Measurements from ENCODE around the gene NUFIP2. TPM values are rescaled to one million over a fixed set of nuclear protein-coding genes. Genes with fewer than 3 reads are reported as not detected.

The NUFIP2 gene
- total RNA-seq, 1 experiment from 2014 or later, result 106 TPM

DNA sequence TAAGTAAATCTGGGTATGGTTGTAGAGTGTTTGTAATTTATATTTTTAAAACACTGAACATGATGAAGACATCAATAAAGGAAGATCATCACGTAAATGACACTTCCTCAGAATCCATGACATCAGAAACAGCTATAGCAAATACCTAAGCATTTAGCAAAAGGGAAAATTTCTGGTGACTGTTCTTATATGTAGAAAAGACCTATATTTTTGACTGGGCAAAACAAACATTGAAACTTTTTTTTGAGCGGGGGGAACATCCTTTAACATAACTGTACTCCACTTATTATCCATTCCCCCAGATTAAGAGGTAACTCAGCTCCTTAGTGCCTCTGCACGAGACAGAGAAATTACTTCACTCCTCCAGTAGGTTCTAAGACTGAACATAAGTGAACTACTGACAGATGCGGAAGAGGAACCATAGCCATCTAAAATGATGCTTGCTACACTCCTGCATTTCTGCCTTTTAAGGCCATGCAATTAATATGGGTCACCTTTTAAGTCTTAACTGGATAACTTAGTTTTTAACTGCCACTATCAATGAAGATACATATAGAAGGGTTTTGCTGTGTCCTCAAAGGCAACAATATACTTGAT is 37.9 kb downstream of the NUFIP2 start:
- no peak overlapping the region for H3K4me3 ChIP-seq (ENCODE audit: low read depth in 2 of 2, low read length in 2 of 2)
- DNase-seq (ENCODE audit: low read depth, low spot score) (no peak), ATAC-seq (no peak)
- H3K9me3 ChIP-seq (ENCODE audit: control insufficient read depth, insufficient read depth, low read depth, low read length), result no peaks in the 10 kb centered on the region
- H3K27me3 ChIP-seq (ENCODE audit: control insufficient read depth, insufficient read depth, low read length), result no peaks in the 10 kb centered on the region
- no peak for TF ChIP-seq TCF7L2 (IDR thresholded peaks at IDR 0.05; ENCODE audit: low read depth, low read length)
- no peak for TF ChIP-seq POLR2AphosphoS5 (IDR thresholded peaks at IDR 0.05; ENCODE audit: low read depth, low read length)
- no peak for TF ChIP-seq SIN3A (IDR thresholded peaks at IDR 0.05; ENCODE audit: borderline replicate concordance, insufficient read depth, low read depth, low read length)
- no peak for TF ChIP-seq CTCF (IDR thresholded peaks at IDR 0.05)
- no peak for TF ChIP-seq REST (IDR thresholded peaks at IDR 0.05; ENCODE audit: insufficient read depth in 1 of 2, low read depth in 2 of 2, low read length in 1 of 2)
- H3K4me1 ChIP-seq (ENCODE audit: control insufficient read depth, insufficient read depth, low read length), result peaks cover 18% of the 10 kb centered on the region; the same call in 1 of the 2 replicates
- no TSS peak for BruUV-seq (replicated peaks)
- in situ Hi-C loops (cut with HindIII; ENCODE audit: low pct_unique_long_range_greater_than_20kb, low sequenced_read_pairs) (no loop called here), intact Hi-C loops (cut with micrococcal nuclease; ENCODE audit: unreplicated experiment) (no loop called here)
- peaks cover 22% of the 10 kb centered on the region for H3K36me3 ChIP-seq (ENCODE audit: control insufficient read depth, insufficient read depth, low read length)
- ChIA-PET CTCF (interaction anchor here (0.7 to 1.7 kb wide), 2 partner anchors 36 to 132 kb away, joined by 3 read pairs; no protein-coding TSS in a partner anchor), POLR2A (interaction anchor here (0.6 kb wide), 1 partner anchor 101 kb away, joined by 3 read pairs; no protein-coding TSS in a partner anchor)
- no peak overlapping the region for H3K27ac ChIP-seq (ENCODE audit: low read length)

- Histone ChIP-seq H3K27me3 (ENCODE audit: control insufficient read depth, insufficient read depth, low read length) (no peaks in the 10 kb centered on the region), H3K27ac (ENCODE audit: low read length) (no peak overlapping the region), H3K4me3 (ENCODE audit: low read depth in 2 of 2, low read length in 2 of 2) (no peak overlapping the region), H3K9me3 (ENCODE audit: control insufficient read depth, insufficient read depth, low read depth, low read length) (no peaks in the 10 kb centered on the region), H3K4me1 (ENCODE audit: control insufficient read depth, insufficient read depth, low read length) (peaks cover 10% of the 10 kb centered on the region; the same call in 1 of the 2 replicates), H3K36me3 (ENCODE audit: control insufficient read depth, insufficient read depth, low read length) (0 out of 2 replicates have a peak, but pooled peaks cover under 1% of the 10 kb centered on the region)
- DNase-seq (ENCODE audit: low read depth, low spot score), result no peak
- no TSS peak for BruUV-seq (replicated peaks)
- in situ Hi-C loops (cut with HindIII; ENCODE audit: low pct_unique_long_range_greater_than_20kb, low sequenced_read_pairs), result no loop called here
- ChIA-PET POLR2A (no interaction called here), CTCF (no interaction called here)
- TF ChIP-seq REST (IDR thresholded peaks at IDR 0.05; ENCODE audit: insufficient read depth in 1 of 2, low read depth in 2 of 2, low read length in 1 of 2) (no peak), POLR2AphosphoS5 (IDR thresholded peaks at IDR 0.05; ENCODE audit: low read depth, low read length) (no peak; the same call in 1 of the 2 replicates), CTCF (IDR thresholded peaks at IDR 0.05) (no peak)
- no peak for ATAC-seq
- intact Hi-C loops (cut with micrococcal nuclease; ENCODE audit: unreplicated experiment), result no loop called here
Measured at GRCh38 chr17:29253037-29253436, 40.9 kb downstream of the NUFIP2 start.

Data from Panc1 (cell line).